Immature natural killer cell (primary cell): ENCODE results near the gene SFRP2. TPM values are rescaled to one million over a fixed set of nuclear protein-coding genes. Genes with fewer than 3 reads are reported as not detected.
A peak's percentile ranks its signal among the peaks of the same experiment; 100 is the strongest.

Experiments
- DNase-seq, 3 donors: peaks; one replicate each; pipeline ENCODE4 v3.0.0; 2022; ENCODE audit warnings: mixed read lengths in 1 of 3
- H3K27ac Mint-ChIP-seq, 6 donors: one replicate each; pipeline ENCODE4 v1.8.0; 2020; ENCODE audit warnings: mixed read lengths in 6 of 6, mild to moderate bottlenecking in 5 of 6, inconsistent platforms in 4 of 6, moderate library complexity in 3 of 6
- H3K27me3 Mint-ChIP-seq, 3 donors: one replicate each; pipeline ENCODE4 v1.8.0; 2020 to 2021; ENCODE audit warnings: low read depth in 3 of 3, mild to moderate bottlenecking in 3 of 3, mixed read lengths in 3 of 3, moderate library complexity in 3 of 3, inconsistent platforms in 1 of 3
- H3K36me3 Mint-ChIP-seq, 3 donors: one replicate each; pipeline ENCODE4 v1.8.0; 2020; ENCODE audit warnings: mixed read lengths in 3 of 3, inconsistent platforms in 2 of 3, mild to moderate bottlenecking in 2 of 3
- H3K4me1 Mint-ChIP-seq, 2 donors: one replicate each; pipeline ENCODE4 v1.8.0; 2020; ENCODE audit warnings: inconsistent platforms in 2 of 2, mild to moderate bottlenecking in 2 of 2, mixed read lengths in 2 of 2, moderate library complexity in 1 of 2
- H3K4me3 Mint-ChIP-seq, 5 donors: one replicate each; pipeline ENCODE4 v1.8.0; 2020; ENCODE audit warnings: mild to moderate bottlenecking in 5 of 5, mixed read lengths in 5 of 5, inconsistent platforms in 3 of 5, moderate library complexity in 3 of 5
- H3K9me3 Mint-ChIP-seq, 6 donors: one replicate each; pipeline ENCODE4 v1.8.0; 2020; ENCODE audit warnings: mild to moderate bottlenecking in 6 of 6, mixed read lengths in 6 of 6, inconsistent platforms in 4 of 6, moderate library complexity in 3 of 6
- polyA plus RNA-seq, 3 donors: library from polyadenylated mRNA; unstranded; fragments of 300-500 nt; fragmentation: Illumina TruSeq; gene quantifications; one replicate each; pipeline ENCODE4 v1.2.3, GENCODE V29; 2021

Gene SFRP2
- polyA plus RNA-seq = not detected

- Mint-ChIP-seq H3K9me3 (no peaks in the 10 kb centered on the region), H3K4me1 (peaks cover 28 to 36% of the 10 kb centered on the region in 2 donors), H3K27me3 (peaks cover 31 to 61% (median 41%) of the 10 kb centered on the region in 3 donors), H3K27ac (no peak within 1 kb of the TSS), H3K4me3 (peak within 1 kb of the TSS in 2 of 5 donors; percentile 2 to 20), H3K36me3 (peaks cover 0 to under 1% (median 0%) of the 10 kb centered on the region in 3 donors)
- DNase-seq = no peak
These were observed at the start of gene SFRP2 for GRCh38 chr4:153788413-153789276. TSS of gene SFRP2 (minus strand) at chr4:153789083. CDS start at chr4:153788835, 248 bp downstream.

- DNase-seq = no peak
- no peak overlapping the region for H3K4me3 Mint-ChIP-seq
- H3K9me3 Mint-ChIP-seq = no peaks in the 10 kb centered on the region
- no peak overlapping the region for H3K27ac Mint-ChIP-seq
- no peaks in the 10 kb centered on the region for H3K36me3 Mint-ChIP-seq
- no peaks in the 10 kb centered on the region for H3K4me1 Mint-ChIP-seq
- peaks cover 0 to under 1% (median 0%) of the 10 kb centered on the region in 3 donors for H3K27me3 Mint-ChIP-seq
These were observed 49.7 kb upstream of the SFRP2 start for GRCh38 chr4:153838564-153838963.

- no peaks in the 10 kb centered on the region for H3K9me3 Mint-ChIP-seq
- H3K27me3 Mint-ChIP-seq = peaks cover 0 to 5% (median 4%) of the 10 kb centered on the region in 3 donors
- H3K4me1 Mint-ChIP-seq = no peaks in the 10 kb centered on the region
- no peak overlapping the region for H3K27ac Mint-ChIP-seq
- no peak overlapping the region for H3K4me3 Mint-ChIP-seq
- no peak for DNase-seq
- no peaks in the 10 kb centered on the region for H3K36me3 Mint-ChIP-seq
These were observed 46.0 kb upstream of the SFRP2 start for GRCh38 chr4:153834901-153835300.

- Mint-ChIP-seq H3K27ac (no peak overlapping the region), H3K9me3 (no peaks in the 10 kb centered on the region), H3K4me3 (no peak overlapping the region), H3K4me1 (no peaks in the 10 kb centered on the region), H3K27me3 (peaks cover 0 to 6% (median 5%) of the 10 kb centered on the region in 3 donors), H3K36me3 (no peaks in the 10 kb centered on the region)
- DNase-seq = no peak
These were observed 43.9 kb upstream of the SFRP2 start for GRCh38 chr4:153832720-153833287.

GRCh38 chr4:153832054-153832453, 43.2 kb upstream of the SFRP2 start:
- no peak for DNase-seq
- no peaks in the 10 kb centered on the region for H3K9me3 Mint-ChIP-seq
- H3K4me3 Mint-ChIP-seq = no peak overlapping the region
- H3K27me3 Mint-ChIP-seq = peaks cover 0 to 6% (median 5%) of the 10 kb centered on the region in 3 donors
- H3K27ac Mint-ChIP-seq = no peak overlapping the region
- no peaks in the 10 kb centered on the region for H3K36me3 Mint-ChIP-seq
- H3K4me1 Mint-ChIP-seq = no peaks in the 10 kb centered on the region

GRCh38 chr4:153831245-153831644, 42.4 kb upstream of the SFRP2 start:
- H3K36me3 Mint-ChIP-seq = no peaks in the 10 kb centered on the region
- no peak for DNase-seq
- no peaks in the 10 kb centered on the region for H3K4me1 Mint-ChIP-seq
- no peaks in the 10 kb centered on the region for H3K9me3 Mint-ChIP-seq
- H3K27me3 Mint-ChIP-seq = peaks cover 0 to 7% (median 5%) of the 10 kb centered on the region in 3 donors
- no peak overlapping the region for H3K4me3 Mint-ChIP-seq
- H3K27ac Mint-ChIP-seq = no peak overlapping the region

GRCh38 chr4:153825691-153826090, 36.8 kb upstream of the SFRP2 start:
- Mint-ChIP-seq H3K9me3 (no peaks in the 10 kb centered on the region), H3K4me3 (no peak overlapping the region), H3K36me3 (no peaks in the 10 kb centered on the region), H3K4me1 (no peaks in the 10 kb centered on the region), H3K27me3 (peaks cover under 1 to 5% (median 3%) of the 10 kb centered on the region in 3 donors), H3K27ac (no peak overlapping the region)
- no peak for DNase-seq

- Mint-ChIP-seq H3K27me3 (peaks cover 4 to 8% (median 5%) of the 10 kb centered on the region in 3 donors), H3K9me3 (peaks cover 0 to under 1% (median 0%) of the 10 kb centered on the region in 6 donors), H3K27ac (no peak overlapping the region), H3K36me3 (no peaks in the 10 kb centered on the region), H3K4me3 (no peak overlapping the region), H3K4me1 (no peaks in the 10 kb centered on the region)
- no peak for DNase-seq
These were observed 36.2 kb upstream of the SFRP2 start for GRCh38 chr4:153825126-153825525.

GRCh38 chr4:153824501-153824900, 35.6 kb upstream of the SFRP2 start:
- no peaks in the 10 kb centered on the region for H3K4me1 Mint-ChIP-seq
- H3K9me3 Mint-ChIP-seq = peaks cover 0 to 3% (median 0%) of the 10 kb centered on the region in 6 donors
- no peak for DNase-seq
- no peak overlapping the region for H3K27ac Mint-ChIP-seq
- H3K36me3 Mint-ChIP-seq = no peaks in the 10 kb centered on the region
- H3K4me3 Mint-ChIP-seq = no peak overlapping the region
- H3K27me3 Mint-ChIP-seq = peaks cover 4 to 8% (median 7%) of the 10 kb centered on the region in 3 donors

- DNase-seq = no peak
- Mint-ChIP-seq H3K27ac (no peak overlapping the region), H3K27me3 (peaks cover 4 to 8% (median 6%) of the 10 kb centered on the region in 3 donors), H3K9me3 (peaks cover 0 to 3% (median 0%) of the 10 kb centered on the region in 6 donors), H3K4me3 (no peak overlapping the region), H3K36me3 (no peaks in the 10 kb centered on the region), H3K4me1 (no peaks in the 10 kb centered on the region)
These were observed 34.6 kb upstream of the SFRP2 start for GRCh38 chr4:153823483-153823882.

GRCh38 chr4:153822316-153822715, 33.4 kb upstream of the SFRP2 start:
- H3K27ac Mint-ChIP-seq = no peak overlapping the region
- H3K36me3 Mint-ChIP-seq = no peaks in the 10 kb centered on the region
- H3K4me1 Mint-ChIP-seq = no peaks in the 10 kb centered on the region

GRCh38 chr4:153817466-153817865, 28.6 kb upstream of the SFRP2 start:
- Mint-ChIP-seq H3K4me3 (no peak overlapping the region), H3K9me3 (peaks cover 0 to 3% (median 0%) of the 10 kb centered on the region in 6 donors), H3K27ac (no peak overlapping the region), H3K36me3 (no peaks in the 10 kb centered on the region), H3K27me3 (peaks cover 10 to 23% (median 23%) of the 10 kb centered on the region in 3 donors), H3K4me1 (no peaks in the 10 kb centered on the region)
- DNase-seq = no peak

More at GRCh38 chr4:153822316-153822715, 33.4 kb upstream of the SFRP2 start:
- peaks cover 0 to 3% (median 0%) of the 10 kb centered on the region in 6 donors for H3K9me3 Mint-ChIP-seq
- no peak overlapping the region for H3K4me3 Mint-ChIP-seq
- H3K27me3 Mint-ChIP-seq = peaks cover 5 to 13% (median 9%) of the 10 kb centered on the region in 3 donors
- DNase-seq = no peak

GRCh38 chr4:153816542-153816941, 27.7 kb upstream of the SFRP2 start:
- Mint-ChIP-seq H3K27me3 (peaks cover 10 to 24% (median 23%) of the 10 kb centered on the region in 3 donors), H3K36me3 (no peaks in the 10 kb centered on the region), H3K27ac (no peak overlapping the region), H3K4me1 (no peaks in the 10 kb centered on the region), H3K4me3 (no peak overlapping the region), H3K9me3 (peaks cover 0 to 3% (median 0%) of the 10 kb centered on the region in 6 donors)
- DNase-seq = no peak

- no peak for DNase-seq
- Mint-ChIP-seq H3K27me3 (peaks cover 9 to 21% (median 19%) of the 10 kb centered on the region in 3 donors), H3K36me3 (no peaks in the 10 kb centered on the region), H3K27ac (no peak overlapping the region), H3K4me1 (peaks cover 6 to 8% of the 10 kb centered on the region in 2 donors), H3K9me3 (no peaks in the 10 kb centered on the region), H3K4me3 (no peak overlapping the region)
These were observed 25.9 kb upstream of the SFRP2 start for GRCh38 chr4:153814789-153815188.
